GM12878 (cell line): ENCODE results near the gene NFATC3. TPM values are rescaled to one million over a fixed set of nuclear protein-coding genes. Genes with fewer than 3 reads are reported as not detected.
A peak's percentile ranks its signal among the peaks of the same experiment; 100 is the strongest.

Experiments
- CBFB ChIP-seq: IDR thresholded peaks from 2 replicates; pipeline ENCODE4 v1.6.1; 2016; ENCODE audit warnings: antibody characterized with exemption, low read depth
- ETV6 ChIP-seq, 2 experiments: fragments of 450-650 bp in 1 of 2; IDR thresholded peaks in 1 of 2; conservative IDR thresholded peaks in 1 of 2; 2 replicates each; pipeline ENCODE4 v1.6.1; 2014; ENCODE audit warnings: antibody characterized with exemption in 1 of 2, borderline replicate concordance in 1 of 2, low read depth in 1 of 2, mild to moderate bottlenecking in 1 of 2, moderate library complexity in 1 of 2
- FOXK2 ChIP-seq: fragments of 450-650 bp; IDR thresholded peaks from 2 replicates; pipeline ENCODE4 v1.6.1; 2017; ENCODE audit warnings: mild to moderate bottlenecking, moderate library complexity
- FOXM1 ChIP-seq: IDR thresholded peaks from 2 replicates; pipeline ENCODE4 v1.6.1; 2012; ENCODE audit warnings: low read depth, mild to moderate bottlenecking, inconsistent platforms, low read length, moderate library complexity
- HCFC1 ChIP-seq: fragments of 150-350 bp; IDR thresholded peaks from 2 replicates; pipeline ENCODE4 v1.6.1; 2014; ENCODE audit warnings: low read length
- IRF5 ChIP-seq: fragments of 450-650 bp; IDR thresholded peaks from 2 replicates; pipeline ENCODE4 v1.6.1; 2017; ENCODE audit warnings: borderline replicate concordance
- LARP7 ChIP-seq: fragments of 450-650 bp; IDR thresholded peaks from 2 replicates; pipeline ENCODE4 v1.6.1; 2017; ENCODE audit warnings: mild to moderate bottlenecking
- MAX ChIP-seq: IDR thresholded peaks from 2 replicates; pipeline ENCODE4 v1.6.1; 2012; ENCODE audit warnings: low read depth, low read length, improper control_type of control experiment
- NKRF ChIP-seq: fragments of 450-650 bp; conservative IDR thresholded peaks from 2 replicates; pipeline ENCODE4 v1.6.1; 2017; ENCODE audit warnings: mild to moderate bottlenecking, moderate library complexity
- PBX3 ChIP-seq: IDR thresholded peaks from 2 replicates; pipeline ENCODE4 v1.6.1; 2011; ENCODE audit warnings: mild to moderate bottlenecking, low read depth, low read length, moderate library complexity; ENCODE audit not compliant: insufficient replicate concordance
- POLR2AphosphoS5 ChIP-seq: IDR thresholded peaks from 2 replicates; pipeline ENCODE4 v1.6.1; 2011; ENCODE audit warnings: mild to moderate bottlenecking, low read length, inconsistent platforms
- RAD21 ChIP-seq: IDR thresholded peaks from 2 replicates; pipeline ENCODE4 v1.6.1; 2011; ENCODE audit warnings: mild to moderate bottlenecking, low read depth, low read length, moderate library complexity; ENCODE audit not compliant: insufficient read depth
- RCOR1 ChIP-seq: conservative IDR thresholded peaks from 2 replicates; pipeline ENCODE4 v1.6.1; 2012; ENCODE audit warnings: low read depth, low read length, improper control_type of control experiment
- RFX5 ChIP-seq: IDR thresholded peaks from 2 replicates; pipeline ENCODE4 v1.6.1; 2011; ENCODE audit warnings: low read depth, low read length, improper control_type of control experiment
- SREBF2 ChIP-seq: IDR thresholded peaks from 2 replicates; pipeline ENCODE4 v1.6.1; 2012; ENCODE audit warnings: mild to moderate bottlenecking, low read length
- TCF12 ChIP-seq: IDR thresholded peaks from 2 replicates; pipeline ENCODE4 v1.6.1; 2011; ENCODE audit warnings: low read depth, mild to moderate bottlenecking, low read length
- USF1 ChIP-seq: IDR thresholded peaks from 2 replicates; pipeline ENCODE4 v1.6.1; 2011; ENCODE audit warnings: borderline replicate concordance, low read depth, mild to moderate bottlenecking, moderate library complexity, mixed read lengths, low read length; ENCODE audit not compliant: insufficient read depth; ENCODE audit errors: extremely low read length
- WRNIP1 ChIP-seq: IDR thresholded peaks from 2 replicates; pipeline ENCODE4 v1.6.1; 2011; ENCODE audit warnings: low read depth, low read length, improper control_type of control experiment, borderline replicate concordance
- ZNF592 ChIP-seq: fragments of 450-650 bp; IDR thresholded peaks from 2 replicates; pipeline ENCODE4 v1.6.1; 2017; ENCODE audit warnings: mild to moderate bottlenecking, moderate library complexity
- polyA plus RNA-seq, 11 experiments: library from polyadenylated mRNA; depleted of rRNA in 4 of 11; unstranded in 6 of 11; stranded (reverse) in 5 of 11; fragments of >200 nt; fragmentation: Nextera tagmentation in 4 of 11; fragmentation: Illumina TruSeq in 1 of 11; extraction: Ambion mirVana in 4 of 11; extraction: Trizol in 1 of 11; gene quantifications; 1 replicate in 1 of 11; 2 replicates in 10 of 11; pipeline versions ENCODE4 v1.2.1 to v1.2.3, GENCODE V29; 2011 to 2016; ENCODE audit warnings: inconsistent platforms in 2 of 11, missing spikeins in 2 of 11, low read depth in 1 of 11
- total RNA-seq, 4 experiments: library from RNA; depleted of rRNA in 3 of 4; stranded (reverse); fragments of >200 nt in 3 of 4; fragmentation: Illumina TruSeq in 1 of 4; extraction: Trizol in 1 of 4; gene quantifications; 2 replicates each; pipeline versions ENCODE4 v1.2.1 to v1.2.3, GENCODE V29; 2013 to 2021

The NFATC3 gene
- total and polyA plus RNA-seq, 10 of the 15 experiments (the other 5 are each of a cell fraction or from before 2014, with no cell fraction given) = 4.2 to 37.6 (median 24.9) TPM

- TF ChIP-seq NKRF = no peak; the same call in 1 of the 2 replicates
- peak; percentile 88 for TF ChIP-seq POLR2AphosphoS5
- no peak for TF ChIP-seq FOXK2
- peak; percentile 64; the same call in 1 of the 2 replicates for TF ChIP-seq MAX
- TF ChIP-seq IRF5 = no peak
- TF ChIP-seq RCOR1 = no peak
- peak; percentile 76 for TF ChIP-seq USF1
- peak; percentile 78 for TF ChIP-seq TCF12
- TF ChIP-seq CBFB = peak; percentile 18
- TF ChIP-seq RAD21 = peak; percentile 17; the same call in 1 of the 2 replicates
- no peak for TF ChIP-seq ZNF592
- TF ChIP-seq HCFC1 = peak; percentile 77
- TF ChIP-seq RFX5 = peak; percentile 34; the same call in 1 of the 2 replicates
- TF ChIP-seq WRNIP1 = no peak
- TF ChIP-seq ETV6 (conservative IDR thresholded peaks at IDR 0.05 in 1 of 2, IDR thresholded peaks at IDR 0.05 in 1 of 2; ENCODE audit: borderline replicate concordance in 1 of 2, low read depth in 1 of 2) = no peak; a peak in 1 of 4 replicates
- peak; percentile 63 for TF ChIP-seq PBX3
- TF ChIP-seq LARP7 = no peak; the same call in 1 of the 2 replicates
- no peak for TF ChIP-seq FOXM1
- no peak for TF ChIP-seq SREBF2
These were observed 489 bp upstream of the NFATC3 start (continued) for GRCh38 chr16:68084504-68085258.
